Sigmoid colon (tissue), 7 donors: ENCODE results near the gene GDF11. TPM values are rescaled to one million over a fixed set of nuclear protein-coding genes. Genes with fewer than 3 reads are reported as not detected.

Experiments
- DNase-seq: peaks from one replicate; pipeline ENCODE4 v3.0.0-alpha.2; 2019
- H3K27ac ChIP-seq, 4 donors: fragments of 200-600 bp; sonication (generic); one replicate each; pipeline ENCODE4 v1.5.1; 2016 to 2019; ENCODE audit warnings: mild to moderate bottlenecking in 1 of 4
- H3K27me3 ChIP-seq, 3 donors: fragments of 200-600 bp; sonication (generic); one replicate each; pipeline ENCODE4 v1.5.1; 2019; ENCODE audit warnings: mild to moderate bottlenecking in 1 of 3
- H3K36me3 ChIP-seq, 4 donors: fragments of 200-600 bp; sonication (generic); one replicate each; pipeline ENCODE4 v1.5.1; 2016 to 2019
- H3K4me1 ChIP-seq, 4 donors: fragments of 200-600 bp; sonication (generic); one replicate each; pipeline ENCODE4 v1.5.1; 2017 to 2019
- H3K4me3 ChIP-seq, 4 donors: fragments of 200-600 bp; sonication (generic); one replicate each; pipeline ENCODE4 v1.5.1; 2017 to 2019; ENCODE audit warnings: mild to moderate bottlenecking in 2 of 4, moderate library complexity in 1 of 4
- H3K9me3 ChIP-seq, 4 donors: fragments of 200-600 bp in 3 of 4; sonication (generic) in 3 of 4; one replicate each; pipeline versions ENCODE4 v1.5.1 to v1.6.1; 2013 to 2019
- EP300 ChIP-seq, 4 donors: sonication (generic); formaldehyde crosslinking; IDR thresholded peaks; one replicate each; pipeline ENCODE4 v1.6.1; 2017; ENCODE audit warnings: antibody characterized with exemption in 4 of 4
- POLR2A ChIP-seq, 2 donors: fragments of 450-650 bp; IDR thresholded peaks; one replicate each; pipeline ENCODE4 v1.6.1; 2016; ENCODE audit warnings: antibody characterized with exemption in 2 of 2, mild to moderate bottlenecking in 2 of 2, moderate library complexity in 2 of 2
- POLR2AphosphoS5 ChIP-seq, 4 donors: sonication (generic); formaldehyde crosslinking; IDR thresholded peaks; one replicate each; pipeline ENCODE4 v1.6.1; 2017; ENCODE audit warnings: antibody characterized with exemption in 4 of 4
- WGBS, 2 donors: extraction: QIAGEN DNeasy Blood & Tissue Kit; methylation state at CpG; one replicate each; pipeline ENCODE4 v1.1.7; 2013; 5-methylcytosine and 5-hydroxymethylcytosine counted together
- intact Hi-C: fragments of 100-400 bp; cut with DNase I; formaldehyde crosslinking; loops from one replicate; pipeline ENCODE4 v1.15.1; 2023
- polyA plus RNA-seq, 3 donors: library from polyadenylated mRNA; stranded (reverse); fragments of 200-250 nt; gene quantifications; one replicate each; pipeline ENCODE4 v1.2.3, GENCODE V29; 2013
- total RNA-seq, 4 donors: library from RNA; depleted of rRNA; stranded (reverse); fragments of >200 nt; gene quantifications; one replicate each; pipeline ENCODE4 v1.1.0, GENCODE V29; 2016
- TF ChIP-seq, protein P1 (sequence below), 4 experiments: fragments of 450-650 bp in 3 of 4; fragments of 200-600 bp in 1 of 4; IDR thresholded peaks; one replicate each; pipeline ENCODE4 v1.5.1; 2016 to 2019; ENCODE audit warnings: antibody characterized with exemption in 4 of 4, mild to moderate bottlenecking in 3 of 4, moderate library complexity in 2 of 4
- donor health status: healthy with polysubstance abuse.
- donor health status: Bipolar disorder and iron deficiency.
- donor health status: healthy.

GDF11 gene
- total and polyA plus RNA-seq, 7 donors, result 1.2 to 12.2 (median 4.3) TPM

GRCh38 chr12:55736780-55737580 is 5.9 kb upstream of the GDF11 start:
- 28 to 51% methylated on average over 6 of the region's 6 CpGs for whole genome bisulfite sequencing, 2 donors
- Histone ChIP-seq H3K4me1 (peaks cover 0 to 21% (median 16%) of the 10 kb centered on the region in 4 donors), H3K27ac (peak overlapping the region in 2 of 4 donors; percentile 78 to 83), H3K36me3 (no peaks in the 10 kb centered on the region), H3K27me3 (no peaks in the 10 kb centered on the region), H3K4me3 (no peak overlapping the region), H3K9me3 (no peaks in the 10 kb centered on the region)
- TF ChIP-seq, protein P1, sequence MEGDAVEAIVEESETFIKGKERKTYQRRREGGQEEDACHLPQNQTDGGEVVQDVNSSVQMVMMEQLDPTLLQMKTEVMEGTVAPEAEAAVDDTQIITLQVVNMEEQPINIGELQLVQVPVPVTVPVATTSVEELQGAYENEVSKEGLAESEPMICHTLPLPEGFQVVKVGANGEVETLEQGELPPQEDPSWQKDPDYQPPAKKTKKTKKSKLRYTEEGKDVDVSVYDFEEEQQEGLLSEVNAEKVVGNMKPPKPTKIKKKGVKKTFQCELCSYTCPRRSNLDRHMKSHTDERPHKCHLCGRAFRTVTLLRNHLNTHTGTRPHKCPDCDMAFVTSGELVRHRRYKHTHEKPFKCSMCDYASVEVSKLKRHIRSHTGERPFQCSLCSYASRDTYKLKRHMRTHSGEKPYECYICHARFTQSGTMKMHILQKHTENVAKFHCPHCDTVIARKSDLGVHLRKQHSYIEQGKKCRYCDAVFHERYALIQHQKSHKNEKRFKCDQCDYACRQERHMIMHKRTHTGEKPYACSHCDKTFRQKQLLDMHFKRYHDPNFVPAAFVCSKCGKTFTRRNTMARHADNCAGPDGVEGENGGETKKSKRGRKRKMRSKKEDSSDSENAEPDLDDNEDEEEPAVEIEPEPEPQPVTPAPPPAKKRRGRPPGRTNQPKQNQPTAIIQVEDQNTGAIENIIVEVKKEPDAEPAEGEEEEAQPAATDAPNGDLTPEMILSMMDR (IDR thresholded peaks at IDR 0.05), result peak in 3 of 4 experiments; percentile 61 to 84 (median 64)
- TF ChIP-seq POLR2A (IDR thresholded peaks at IDR 0.05), result no peak
- TF ChIP-seq POLR2AphosphoS5 (IDR thresholded peaks at IDR 0.05), result no peak
- TF ChIP-seq EP300 (IDR thresholded peaks at IDR 0.05), result no peak
- intact Hi-C loops, result loop anchor here (5.0 kb wide), 1 partner anchor 80 kb away; the partner anchor contains the start of genes ORMDL2 and SARNP
- DNase-seq, result peak; percentile 83

- Histone ChIP-seq H3K27ac (peak overlapping the region; percentile 78 to 83 (median 80)), H3K9me3 (no peaks in the 10 kb centered on the region), H3K4me3 (peak overlapping the region in 3 of 4 donors; percentile 51 to 62 (median 54)), H3K36me3 (no peaks in the 10 kb centered on the region), H3K4me1 (peaks cover 0 to 26% (median 19%) of the 10 kb centered on the region in 4 donors), H3K27me3 (no peaks in the 10 kb centered on the region)
- TF ChIP-seq, protein P1 (IDR thresholded peaks at IDR 0.05), result no peak
- TF ChIP-seq POLR2AphosphoS5 (IDR thresholded peaks at IDR 0.05) (no peak), EP300 (IDR thresholded peaks at IDR 0.05) (no peak), POLR2A (IDR thresholded peaks at IDR 0.05) (no peak)
- 20% methylated on average over 4 of the region's 4 CpGs for WGBS, 2 donors
- peak; percentile 25 for DNase-seq
- intact Hi-C loops, result loop anchor here (2.0 to 5.0 kb wide), 2 partner anchors 59 to 80 kb away; partner anchors contain the start of genes ORMDL2 and SARNP
Observed at GRCh38 chr12:55737581-55738122, 5.3 kb upstream of the GDF11 start.

DNA sequence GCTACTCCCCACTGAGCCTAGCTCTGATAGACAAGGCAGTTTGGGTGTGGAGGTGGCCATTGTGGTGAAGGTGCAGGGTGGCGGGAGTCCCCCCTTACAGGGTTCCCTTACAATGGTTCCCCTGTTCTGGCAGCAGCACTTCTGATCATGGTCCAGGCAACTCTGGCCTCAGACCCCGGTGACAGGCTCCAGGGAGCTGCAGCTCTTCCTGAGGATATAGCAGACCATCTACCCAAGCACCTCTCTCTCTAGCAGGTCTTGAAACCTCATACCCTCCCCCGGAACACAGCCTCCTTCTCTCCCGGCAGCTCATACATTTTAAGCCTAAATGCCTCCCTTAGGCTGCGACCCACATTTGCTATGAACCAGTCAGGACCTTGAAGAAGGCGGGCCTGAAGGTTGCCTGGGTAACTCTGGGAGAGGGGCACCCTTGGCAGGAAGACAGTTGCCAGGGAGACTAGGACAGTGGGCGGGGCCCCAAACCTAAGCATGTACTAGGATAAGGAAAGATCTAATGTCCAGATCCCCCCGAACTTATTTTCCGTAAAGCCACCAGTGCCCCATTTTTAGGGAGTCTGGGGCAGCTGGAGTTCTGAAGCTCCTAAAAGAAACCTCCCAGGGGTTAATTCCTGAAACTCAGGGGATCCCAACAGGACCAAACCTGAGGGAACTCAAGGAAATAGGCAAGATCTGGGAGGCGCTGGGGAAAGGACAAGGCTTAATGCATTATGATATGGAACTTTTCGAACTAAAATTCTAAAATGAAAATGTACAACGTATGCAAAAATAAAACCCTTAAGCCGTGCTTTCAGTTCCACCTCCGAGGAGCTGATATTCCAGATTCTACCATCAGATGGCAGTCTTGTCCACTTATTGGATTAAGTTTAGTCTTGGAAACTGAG is 4.5 kb upstream of the GDF11 start:
- Histone ChIP-seq H3K27ac (peak overlapping the region; percentile 78 to 83 (median 80)), H3K4me1 (peaks cover 0 to 28% (median 20%) of the 10 kb centered on the region in 4 donors), H3K9me3 (no peaks in the 10 kb centered on the region), H3K27me3 (no peaks in the 10 kb centered on the region), H3K4me3 (peak overlapping the region; percentile 39 to 62 (median 52)), H3K36me3 (no peaks in the 10 kb centered on the region)
- DNase-seq, result peak; percentile 91
- intact Hi-C loops, result loop anchor here (1.0 to 5.0 kb wide), 3 partner anchors 58 to 202 kb away; partner anchors contain the start of genes ORMDL2 and SARNP
- WGBS, 2 donors, result 2 to 3% methylated on average over 14 of the region's 14 CpGs
- TF ChIP-seq POLR2AphosphoS5 (IDR thresholded peaks at IDR 0.05), result peak in 2 of 4 donors; percentile 10 to 11
- TF ChIP-seq POLR2A (IDR thresholded peaks at IDR 0.05), result no peak
- TF ChIP-seq, protein P1 (IDR thresholded peaks at IDR 0.05), result peak; percentile 78 to 95 (median 88)
- no peak for TF ChIP-seq EP300 (IDR thresholded peaks at IDR 0.05)

DNA sequence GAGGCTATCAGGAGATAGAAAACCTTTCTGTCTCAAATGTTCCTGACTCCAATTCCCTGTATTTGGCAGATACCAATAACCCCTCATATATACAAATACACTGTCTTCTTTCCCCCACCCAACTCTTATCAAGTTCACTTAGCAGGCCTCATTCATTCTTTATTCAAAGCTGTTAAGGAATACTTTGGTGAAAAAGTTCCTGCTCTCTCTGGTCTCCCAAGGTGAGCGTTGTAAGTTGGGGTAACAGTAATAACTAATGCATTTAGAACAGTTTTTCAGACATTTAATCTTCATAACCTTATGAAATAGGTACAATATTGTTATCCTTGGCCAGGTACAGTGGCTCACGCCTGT is 3.9 kb upstream of the GDF11 start:
- intact Hi-C loops, result loop anchor here (1.0 to 5.0 kb wide), 3 partner anchors 58 to 201 kb away; partner anchors contain the start of genes ORMDL2 and SARNP
- no peaks in the 10 kb centered on the region for H3K9me3 ChIP-seq
- DNase-seq, result no peak
- H3K27ac ChIP-seq, result peak overlapping the region in 2 of 4 donors; percentile 78 to 82
- TF ChIP-seq, protein P1 (IDR thresholded peaks at IDR 0.05), result no peak
- TF ChIP-seq POLR2AphosphoS5 (IDR thresholded peaks at IDR 0.05) (no peak), EP300 (IDR thresholded peaks at IDR 0.05) (no peak), POLR2A (IDR thresholded peaks at IDR 0.05) (no peak)
- peaks cover 0 to 34% (median 25%) of the 10 kb centered on the region in 4 donors for H3K4me1 ChIP-seq
- peak overlapping the region in 3 of 4 donors; percentile 51 to 62 (median 54) for H3K4me3 ChIP-seq
- H3K27me3 ChIP-seq, result no peaks in the 10 kb centered on the region
- H3K36me3 ChIP-seq, result no peaks in the 10 kb centered on the region
- 51 to 88% methylated on average over 2 of the region's 2 CpGs for WGBS, 2 donors
